Central memory CD4-positive, alpha-beta T cell (primary cell): Measurements from ENCODE around the gene GNG13.
"Not testable (repeated sequence)": the region's sequence is repeated elsewhere in the genome, so short reads cannot be mapped to it uniquely, and the experiment has no call there.

Experiments used
- DNase-seq: peaks from one replicate; pipeline ENCODE4 v3.0.0; 2022

Gene GNG13

DNA sequence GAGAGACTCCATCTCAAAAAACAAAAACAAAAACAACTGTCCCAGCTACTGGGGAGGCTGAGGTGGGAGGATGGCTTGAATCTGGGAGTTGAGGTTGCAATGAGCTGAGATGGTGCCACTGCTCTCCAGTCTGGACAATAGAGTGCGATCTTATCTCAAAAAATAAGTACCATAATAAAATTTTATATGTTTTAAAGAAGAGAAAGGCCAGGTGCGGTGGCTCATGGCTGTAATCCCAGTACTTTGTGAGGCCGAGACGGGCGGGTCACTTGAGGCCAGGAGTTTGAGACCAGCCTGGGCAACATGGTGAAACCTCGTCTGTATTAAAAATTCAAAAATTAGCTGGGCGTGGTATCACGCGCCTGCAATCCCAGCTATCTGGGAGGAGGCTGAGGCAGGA lies 23.7 kb downstream of the GNG13 start:
- DNase-seq, result no peak

DNA sequence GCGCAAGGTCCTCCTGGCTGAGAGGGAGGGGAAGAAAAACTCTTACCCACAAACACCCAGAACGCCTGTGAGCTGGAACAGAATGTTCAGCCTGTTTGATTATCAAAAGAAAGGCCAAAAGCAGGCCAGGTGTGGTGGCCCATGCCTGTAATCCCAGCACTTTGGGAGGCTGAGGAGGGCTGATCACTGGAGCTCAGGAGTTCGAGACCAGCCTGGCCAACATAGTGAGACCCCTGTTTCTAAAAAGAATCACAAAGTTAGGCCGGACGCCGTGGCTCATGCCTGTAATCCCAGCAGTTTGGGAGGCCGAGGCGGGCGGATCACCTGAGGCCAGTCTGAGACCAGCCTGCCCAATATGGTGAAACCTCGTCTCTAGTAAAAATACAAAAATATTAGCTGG lies 24.2 kb downstream of the GNG13 start:
- not testable (repeated sequence) for DNase-seq

DNA sequence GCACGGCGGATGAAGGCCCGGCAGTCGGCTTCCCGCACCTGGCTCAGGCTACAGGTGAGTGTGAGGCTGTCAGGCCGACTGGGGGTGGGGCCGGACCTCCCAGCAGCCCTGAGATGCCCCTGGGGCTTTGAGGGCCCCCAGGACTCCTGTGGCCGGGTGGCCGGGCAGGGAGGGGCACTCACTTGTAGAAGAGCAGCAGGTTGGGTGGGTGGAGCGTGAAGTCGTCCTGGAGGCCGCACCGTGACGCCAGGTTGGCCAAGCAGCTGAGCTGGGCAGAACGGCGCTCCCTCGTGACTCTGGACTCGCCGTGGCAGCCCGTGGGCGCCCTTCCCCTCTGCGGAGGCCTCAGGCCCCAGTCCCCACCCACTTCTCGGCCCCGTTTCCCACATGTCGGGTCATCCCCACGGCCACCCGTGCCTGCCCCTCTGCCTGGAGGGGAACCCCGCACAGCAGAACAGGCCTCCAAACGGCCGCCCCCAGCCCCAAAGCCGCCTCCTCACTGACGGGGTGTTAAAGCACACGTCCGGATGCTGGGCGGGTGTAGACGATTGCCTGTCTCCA lies 25.2 kb downstream of the GNG13 start:
- no peak for DNase-seq

DNA sequence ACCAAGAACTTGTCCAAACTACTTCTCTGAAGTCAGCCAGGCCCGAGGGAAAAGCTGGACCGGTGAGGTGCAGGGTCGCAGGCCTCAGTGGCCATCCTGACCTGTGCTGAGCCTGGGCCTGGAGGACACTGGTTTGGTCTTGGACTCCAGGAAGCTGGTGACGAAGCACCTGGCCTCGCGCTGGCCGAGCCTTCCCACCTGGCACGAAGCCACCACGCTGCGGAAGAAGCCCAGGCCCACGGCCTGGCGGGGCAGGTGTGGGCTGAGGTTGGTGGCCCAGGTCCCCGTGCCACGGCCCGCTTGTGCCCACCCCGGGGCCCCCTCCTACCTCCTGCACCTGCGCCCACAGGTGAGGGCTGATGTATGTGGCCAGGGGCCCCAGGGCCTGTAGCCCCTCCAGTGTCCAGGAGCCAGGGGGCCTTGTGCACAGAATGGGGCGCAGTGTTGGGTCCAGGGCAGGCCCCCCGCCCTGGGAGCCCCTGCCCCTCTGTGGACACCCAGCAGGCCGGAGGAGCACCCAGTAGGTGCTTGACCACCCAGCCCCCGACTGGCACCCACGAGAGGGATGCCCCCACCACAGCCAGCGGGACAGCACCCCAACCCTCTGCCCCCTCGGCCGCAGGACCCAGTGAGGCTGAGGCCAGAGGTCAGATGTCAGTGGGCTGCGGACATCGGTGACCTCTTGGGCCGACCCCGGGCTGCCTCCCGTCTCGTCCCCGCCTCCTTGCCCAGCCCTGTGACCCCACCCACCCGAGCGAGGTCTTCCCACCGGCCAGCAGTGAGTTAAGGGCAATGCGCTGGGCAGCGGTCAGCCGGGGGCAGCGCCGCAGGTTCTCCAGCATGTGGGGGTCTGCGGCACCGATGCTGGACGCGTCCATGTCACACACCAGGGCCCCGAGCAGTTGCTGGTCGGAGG lies 26.2 kb downstream of the GNG13 start:
- no peak for DNase-seq

DNA sequence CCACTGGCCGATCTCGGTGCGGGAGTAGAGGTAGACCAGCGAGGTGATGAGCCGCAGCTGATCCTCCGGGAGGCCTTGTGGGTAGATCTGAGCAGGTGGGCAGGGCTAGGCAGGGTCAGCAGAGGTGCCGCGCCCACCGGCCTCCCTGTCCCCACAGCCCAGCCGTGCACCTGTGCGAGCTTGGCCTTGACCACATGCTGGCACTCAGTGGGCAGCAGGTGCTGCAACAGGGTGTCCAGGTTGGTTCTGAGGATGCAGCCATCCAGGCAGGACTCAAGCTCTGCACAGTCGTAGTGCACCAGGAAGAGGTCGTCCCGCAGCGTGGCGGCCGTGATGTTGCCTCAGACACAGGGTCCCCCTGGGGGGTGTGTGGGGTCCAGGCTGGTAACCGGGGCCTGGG lies 27.6 kb downstream of the GNG13 start:
- DNase-seq, result no peak

- DNase-seq, result no peak
These were observed 30.1 kb downstream of the GNG13 start for GRCh38 chr16:770411-770810.

- no peak for DNase-seq
These were observed 30.6 kb downstream of the GNG13 start for GRCh38 chr16:769934-770333.

- DNase-seq, result no peak
These were observed 31.2 kb downstream of the GNG13 start for GRCh38 chr16:769184-769784.

- DNase-seq, result no peak
These were observed 32.1 kb downstream of the GNG13 start for GRCh38 chr16:768428-768827.

DNA sequence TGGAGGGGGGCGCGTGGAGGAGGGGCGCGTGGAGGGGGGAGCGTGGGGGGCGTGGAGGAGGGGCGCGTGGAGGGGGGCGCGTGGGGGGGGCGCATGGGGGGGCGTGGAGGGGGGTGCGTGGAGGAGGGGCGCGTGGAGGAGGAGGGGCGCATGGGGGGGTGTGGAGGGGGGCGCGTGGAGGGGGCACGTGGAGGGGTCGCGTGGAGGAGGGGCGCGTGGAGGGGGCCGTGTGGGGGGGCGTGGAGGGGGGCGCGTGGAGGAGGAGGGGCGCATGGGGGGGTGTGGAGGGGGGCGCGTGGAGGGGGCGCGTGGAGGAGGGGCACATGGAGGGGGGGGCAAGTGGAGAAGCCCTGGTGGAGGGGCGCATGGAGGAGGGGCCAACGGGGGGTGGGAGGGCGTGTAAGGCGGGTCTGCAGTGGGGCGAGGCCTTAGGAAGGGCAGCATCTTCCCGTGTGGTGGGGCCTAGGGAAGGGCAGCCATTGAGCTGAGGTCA lies 32.7 kb downstream of the GNG13 start:
- no peak for DNase-seq

- DNase-seq, result no peak
These were observed 33.5 kb downstream of the GNG13 start for GRCh38 chr16:766820-767640.

GRCh38 chr16:766008-766819 lies 34.3 kb downstream of the GNG13 start:
- DNase-seq, result no peak

DNA sequence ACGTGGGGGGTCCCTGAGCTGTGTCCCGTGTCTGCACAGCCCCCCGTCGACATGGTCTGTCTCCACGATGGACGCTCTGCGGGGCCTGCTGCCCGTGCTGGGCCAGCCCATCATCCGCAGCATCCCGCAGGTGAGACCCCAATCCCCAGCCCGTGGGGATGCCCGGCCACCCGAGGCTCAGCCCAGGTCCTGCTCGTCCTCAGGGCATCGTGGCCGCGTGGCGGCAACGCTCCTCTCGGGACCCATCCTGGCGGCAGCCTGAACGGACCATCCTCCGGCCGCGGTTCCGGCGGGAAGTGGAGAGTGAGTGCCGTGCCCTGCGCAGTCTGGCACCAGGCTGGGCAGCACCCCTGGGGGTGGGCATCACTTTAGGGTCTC lies 35.1 kb downstream of the GNG13 start:
- no peak for DNase-seq

- DNase-seq, result no peak
These were observed 35.6 kb downstream of the GNG13 start for GRCh38 chr16:764848-765487.

GRCh38 chr16:764184-764750 lies 36.3 kb downstream of the GNG13 start:
- no peak for DNase-seq

DNA sequence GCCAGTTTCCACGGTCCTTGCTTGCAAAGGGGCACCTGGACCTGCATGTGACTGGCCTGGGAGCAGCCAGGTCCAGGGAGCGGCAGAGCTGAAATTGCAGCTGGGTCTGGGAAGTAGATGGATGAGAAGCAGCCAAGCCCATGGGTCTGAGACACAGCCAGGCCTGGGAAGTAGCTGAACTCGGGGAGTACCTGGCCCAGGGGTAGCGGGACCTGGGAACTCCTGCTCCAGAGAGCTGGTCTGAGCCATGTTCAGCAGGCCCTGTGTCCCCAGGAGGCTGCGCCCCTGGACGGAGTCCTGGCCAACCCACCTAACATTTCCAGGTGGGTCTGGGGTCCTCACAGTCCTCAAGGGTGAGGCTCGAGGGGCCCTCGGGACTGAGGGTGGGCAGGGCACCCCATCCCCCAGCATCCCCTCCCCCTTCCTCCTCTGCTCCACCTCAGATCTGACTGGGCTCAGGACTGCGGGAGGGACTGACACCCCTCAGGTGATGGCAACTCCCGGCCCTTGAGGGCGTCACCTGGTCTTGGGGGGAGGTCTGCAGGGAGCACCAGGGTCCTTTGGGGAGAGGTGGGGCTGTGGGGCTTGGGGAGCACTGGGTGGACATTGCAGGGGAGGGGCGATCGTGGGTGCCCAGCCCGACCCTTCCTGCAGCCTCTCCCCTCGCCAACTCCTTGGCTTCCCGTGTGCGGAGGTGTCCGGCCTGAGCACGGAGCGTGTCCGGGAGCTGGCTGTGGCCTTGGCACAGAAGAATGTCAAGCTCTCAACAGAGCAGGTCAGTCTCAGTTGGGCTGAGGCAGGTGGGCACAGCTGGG lies 37.0 kb downstream of the GNG13 start:
- DNase-seq, result no peak

DNA sequence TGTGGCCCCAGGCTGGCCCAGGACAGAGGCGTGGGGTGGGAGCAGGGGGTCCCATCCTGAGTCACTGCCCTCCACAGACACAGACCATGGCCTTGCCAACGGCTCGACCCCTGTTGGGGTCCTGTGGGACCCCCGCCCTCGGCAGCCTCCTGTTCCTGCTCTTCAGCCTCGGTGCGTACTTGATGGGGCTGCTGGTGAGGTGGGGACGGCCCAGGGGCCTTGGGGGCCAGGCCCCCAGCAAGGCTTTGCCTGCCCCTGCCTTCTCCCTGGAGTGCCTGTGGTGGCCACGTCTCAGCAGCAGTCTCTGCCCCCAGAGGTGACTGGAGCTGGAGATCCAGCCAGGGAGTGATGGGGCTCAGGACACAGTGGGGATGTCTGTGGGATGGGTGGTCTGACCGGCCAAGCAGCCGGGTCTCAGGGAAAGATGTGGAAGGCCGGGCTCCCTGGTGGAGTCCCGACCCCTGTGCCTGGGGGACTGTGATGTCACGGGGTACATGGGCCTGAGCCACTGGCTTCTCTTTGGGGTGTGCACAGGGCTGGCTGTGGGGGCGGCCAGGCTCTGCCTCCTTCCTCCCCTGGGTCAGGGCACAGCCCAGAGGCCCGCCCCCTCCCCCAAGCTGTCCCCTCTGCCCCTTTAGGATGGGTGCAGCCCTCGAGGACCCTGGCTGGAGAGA lies 37.8 kb downstream of the GNG13 start:
- no peak for DNase-seq

GRCh38 chr16:761625-762513 lies 38.7 kb downstream of the GNG13 start:
- no peak for DNase-seq
